TTC549 (cell line): ENCODE results near the gene ZW10.

Experiments
- FAIRE-seq: peaks from 2 replicates; lab custom pipeline; 2012; peaks lifted over from hg19 to GRCh38; lab: Jason Lieb, UNC

The ZW10 gene

DNA sequence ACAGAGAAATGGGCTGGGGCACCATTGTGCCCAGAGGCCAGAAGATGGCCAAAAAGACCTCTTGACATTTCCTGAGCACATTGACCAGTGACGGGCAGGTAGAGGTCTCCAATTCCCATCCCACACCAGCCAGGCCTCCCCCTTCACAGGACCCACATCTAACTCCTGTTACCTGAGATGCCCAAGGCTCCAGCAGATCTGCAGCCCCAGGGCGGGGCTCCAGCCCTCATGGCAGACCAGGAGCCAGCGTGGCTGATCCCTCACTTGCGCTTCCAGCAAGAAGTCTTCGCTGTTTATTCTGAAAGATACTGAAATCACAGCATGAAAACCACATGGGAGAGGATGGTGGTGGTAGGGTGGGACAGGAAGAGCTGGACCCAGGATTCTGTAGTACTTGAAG, 76.4 kb downstream of the ZW10 start:
- FAIRE-seq, result no peak

DNA sequence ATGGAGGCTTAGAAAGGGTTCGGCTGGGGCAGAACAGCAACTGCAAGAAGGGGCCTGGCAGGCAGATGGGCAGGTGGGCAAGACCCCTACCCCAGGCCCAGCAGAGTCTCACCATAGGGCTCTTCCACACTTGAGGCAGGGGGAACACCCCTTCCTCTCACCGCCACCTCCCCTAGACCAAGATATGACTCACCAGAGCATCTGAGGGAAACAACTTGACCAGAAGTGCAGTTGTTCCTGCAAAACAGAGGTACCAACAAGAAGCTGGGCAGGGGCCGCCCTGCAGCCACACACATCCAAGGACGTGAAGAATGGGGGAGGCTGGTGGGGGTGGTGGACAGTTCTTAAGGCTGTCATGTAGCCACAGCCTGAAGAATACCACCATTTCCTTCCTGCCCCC, 78.3 kb downstream of the ZW10 start:
- FAIRE-seq, result no peak

DNA sequence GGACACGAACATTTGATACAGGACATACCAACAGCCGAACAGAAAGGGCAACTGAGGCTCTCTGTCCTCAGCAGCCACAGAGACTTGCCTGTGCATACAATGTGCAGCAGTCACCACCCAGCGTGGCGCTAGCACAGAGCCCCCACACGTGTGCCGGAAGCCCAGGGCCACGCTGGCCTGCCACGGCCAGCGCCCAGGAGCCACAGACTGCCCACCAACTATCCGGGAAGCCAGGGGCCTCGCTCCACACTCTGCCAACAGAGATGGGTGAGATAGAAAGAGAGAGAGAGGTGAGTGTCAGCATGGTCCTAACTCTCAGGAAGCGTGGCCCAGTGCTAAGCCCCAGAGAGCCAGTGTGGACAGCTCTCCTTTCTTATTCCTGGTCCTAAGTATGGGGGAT, 79.1 kb downstream of the ZW10 start:
- FAIRE-seq, result no peak

DNA sequence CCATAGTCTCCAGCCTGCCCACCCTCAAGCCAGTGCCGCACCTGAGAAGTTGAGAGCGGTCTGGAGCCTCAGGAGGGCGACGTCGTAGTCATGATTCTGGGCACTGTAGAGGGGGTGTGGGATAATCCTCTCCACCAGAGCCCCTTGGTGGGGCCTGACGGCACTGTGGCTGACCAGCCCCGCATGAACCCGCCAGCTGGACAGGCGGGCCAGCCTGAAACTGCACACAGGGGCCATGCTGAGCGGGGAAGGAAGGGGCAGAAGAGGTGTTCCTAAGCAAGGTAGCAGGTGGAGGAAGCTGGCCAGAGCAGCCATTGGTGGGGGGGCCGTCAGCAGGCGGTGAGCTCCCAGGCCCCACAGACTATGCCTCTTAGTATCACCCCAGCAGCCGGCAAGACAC, 80.5 kb downstream of the ZW10 start:
- no peak for FAIRE-seq

DNA sequence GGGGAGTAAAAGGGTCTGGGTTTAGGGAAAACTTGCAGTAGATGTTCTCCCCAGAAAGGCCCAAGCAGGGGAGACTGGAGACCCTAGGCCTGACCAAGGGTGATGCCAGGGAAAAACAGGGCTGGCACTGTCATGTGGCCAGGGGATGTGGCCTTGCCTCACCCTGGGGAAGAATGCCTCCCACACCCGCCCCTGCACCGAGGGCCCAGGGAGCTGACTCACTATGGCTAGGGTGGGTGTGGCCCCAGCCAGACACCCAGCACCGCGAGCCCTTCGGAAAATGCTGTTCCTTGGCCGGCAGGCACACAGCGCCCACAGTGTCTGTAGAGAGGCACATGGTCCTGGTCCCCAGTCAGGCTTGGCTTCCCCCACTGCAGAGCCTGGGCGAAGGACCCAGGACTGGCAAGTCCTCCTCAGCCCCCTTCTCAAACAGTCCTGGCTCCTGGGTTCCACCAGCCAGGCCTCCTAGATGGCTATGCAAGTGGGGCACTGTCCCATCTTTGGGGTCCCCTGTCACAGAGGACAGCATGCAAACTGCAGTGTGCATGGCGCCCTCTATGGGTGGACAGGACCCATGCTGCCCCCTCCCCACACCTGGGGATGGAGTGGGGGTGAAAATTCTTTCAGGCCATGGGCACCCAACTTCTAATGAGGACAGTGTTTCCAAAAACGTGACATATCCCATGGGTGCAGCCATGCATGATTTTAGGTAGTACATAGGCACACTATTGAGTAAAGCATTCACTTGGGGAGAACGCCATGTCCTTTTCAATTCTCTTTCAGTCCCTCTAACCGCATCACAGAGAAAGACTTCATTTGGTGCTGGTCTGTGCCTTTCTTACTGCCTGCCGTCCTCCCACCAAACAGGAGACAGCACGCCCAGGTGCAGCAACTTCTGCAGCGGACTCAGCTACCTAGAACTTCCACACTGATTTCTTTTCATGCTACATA, 82.6 kb downstream of the ZW10 start:
- FAIRE-seq, result no peak

DNA sequence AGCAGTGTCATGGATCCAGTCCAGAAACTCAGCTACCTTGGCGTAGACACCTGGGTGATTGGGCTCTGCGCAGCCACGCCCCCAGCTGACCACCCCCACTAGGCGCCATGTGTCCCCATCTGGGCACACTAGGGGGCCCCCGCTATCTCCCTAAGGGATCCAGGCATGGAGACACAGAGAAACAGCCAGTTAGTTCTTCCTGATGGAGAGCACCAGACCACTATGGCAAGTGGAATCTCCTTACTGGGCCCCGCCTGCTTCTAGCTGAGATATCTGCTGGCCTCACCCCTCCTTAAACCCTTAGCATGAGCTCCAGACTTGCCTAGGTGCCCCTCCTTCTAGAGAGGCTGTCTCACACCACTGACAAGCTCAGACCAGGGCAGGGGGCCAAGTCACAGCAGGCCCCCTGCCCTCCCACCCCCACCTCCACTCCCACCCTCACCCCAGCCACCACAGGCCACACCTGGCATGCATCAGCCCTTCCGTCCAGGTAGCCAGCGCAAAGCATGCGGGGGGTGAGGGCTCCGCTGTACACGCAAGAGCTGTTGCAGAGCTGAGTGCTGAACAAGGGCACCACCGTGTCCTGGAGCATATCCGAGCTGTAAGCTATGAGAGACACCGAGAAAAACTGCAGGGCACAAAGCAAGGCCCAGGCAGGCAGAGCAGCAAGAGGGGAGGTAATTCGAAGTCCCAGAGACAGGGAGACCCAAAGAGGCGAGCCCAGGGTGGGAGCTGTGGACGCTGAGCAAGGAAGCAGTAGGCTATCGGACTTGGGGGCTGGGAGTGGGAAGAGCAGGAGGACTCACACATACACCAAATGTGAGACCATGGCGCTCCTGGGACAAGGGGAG, 83.5 kb downstream of the ZW10 start:
- no peak for FAIRE-seq

DNA sequence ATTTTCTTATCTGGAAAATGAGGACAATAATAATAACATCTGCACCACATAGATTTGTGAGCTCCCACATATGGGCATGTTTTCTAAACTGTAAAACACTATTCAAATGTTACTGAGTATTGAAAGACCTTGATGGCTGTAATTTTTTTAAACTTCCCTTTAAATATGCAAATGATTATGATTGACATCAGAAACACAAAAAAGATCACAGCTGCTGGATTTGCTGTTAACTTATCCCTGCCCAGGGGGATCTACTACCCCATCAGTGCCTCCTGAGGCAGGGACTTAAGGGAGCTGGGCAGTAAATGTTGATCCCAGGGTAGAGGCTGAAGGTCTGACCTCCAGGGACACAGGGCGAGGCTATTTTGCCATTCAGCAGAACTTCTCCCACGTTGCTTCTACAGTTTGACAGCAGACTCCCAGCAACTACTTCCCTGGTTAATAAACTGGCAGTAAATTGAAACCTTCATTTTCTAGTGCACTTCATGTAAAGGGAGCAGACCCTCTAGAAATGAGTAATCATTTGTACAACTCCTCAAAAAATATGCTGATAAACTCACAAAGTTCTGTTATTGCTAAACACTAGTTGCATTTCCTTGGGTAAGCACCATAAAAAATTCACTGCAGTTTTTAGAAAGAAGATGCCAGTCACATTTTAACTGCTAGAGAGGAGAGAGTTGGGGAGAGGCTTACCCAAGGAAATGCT, 87.7 kb downstream of the ZW10 start:
- FAIRE-seq, result no peak

DNA sequence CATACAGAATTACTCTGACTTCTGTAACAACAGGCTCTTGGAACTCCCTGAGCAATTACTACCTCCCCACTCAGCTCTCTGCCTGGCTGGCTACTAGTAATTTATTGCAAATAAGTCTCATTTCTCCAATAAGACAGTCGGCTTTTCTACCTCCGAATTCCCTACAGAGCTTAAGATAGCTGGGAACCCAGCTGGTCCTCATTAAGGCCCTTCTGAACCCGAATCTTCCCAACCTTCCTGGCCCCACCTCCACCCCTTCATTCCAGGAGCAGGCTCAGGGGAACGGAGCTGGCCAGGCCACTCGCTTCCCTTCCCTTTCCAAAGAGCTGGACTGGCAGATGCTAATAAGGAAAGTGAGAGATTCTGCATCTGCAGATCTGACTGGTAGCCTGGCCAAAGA, 89.0 kb downstream of the ZW10 start:
- FAIRE-seq, result no peak

DNA sequence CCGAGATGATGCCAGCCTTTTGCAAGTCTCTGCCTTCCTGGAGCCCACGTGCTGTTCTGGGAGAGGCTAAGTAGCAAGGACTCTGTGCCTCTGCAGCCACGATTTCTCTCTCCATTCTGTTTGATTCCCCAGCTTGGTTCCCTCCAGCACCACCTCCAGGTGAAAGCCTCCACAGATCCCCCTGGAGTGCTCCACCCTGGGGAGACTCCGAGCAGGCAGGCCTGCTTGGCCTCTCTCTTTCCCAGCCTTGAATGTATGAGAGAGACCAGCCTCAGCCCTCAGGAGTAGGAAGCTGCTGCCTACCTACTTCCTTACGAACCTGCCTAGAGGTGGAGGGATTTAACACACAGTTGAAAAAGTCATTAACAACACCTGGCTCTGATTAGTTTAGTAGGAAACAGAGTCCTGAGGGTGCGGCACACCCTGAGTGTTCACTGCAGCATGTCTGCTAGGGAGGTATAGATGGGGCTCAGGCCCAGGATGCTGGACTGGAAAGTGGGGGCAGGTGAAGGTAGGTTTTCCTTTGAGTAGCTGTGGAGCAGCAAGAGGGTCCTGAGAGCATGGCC, 89.9 kb downstream of the ZW10 start:
- no peak for FAIRE-seq
